ENCODE data around the gene GSG1L2.
"Not testable (repeated sequence)": the region's sequence is repeated elsewhere in the genome, so short reads cannot be mapped to it uniquely, and the experiment has no call there.

The GSG1L2 gene

DNA sequence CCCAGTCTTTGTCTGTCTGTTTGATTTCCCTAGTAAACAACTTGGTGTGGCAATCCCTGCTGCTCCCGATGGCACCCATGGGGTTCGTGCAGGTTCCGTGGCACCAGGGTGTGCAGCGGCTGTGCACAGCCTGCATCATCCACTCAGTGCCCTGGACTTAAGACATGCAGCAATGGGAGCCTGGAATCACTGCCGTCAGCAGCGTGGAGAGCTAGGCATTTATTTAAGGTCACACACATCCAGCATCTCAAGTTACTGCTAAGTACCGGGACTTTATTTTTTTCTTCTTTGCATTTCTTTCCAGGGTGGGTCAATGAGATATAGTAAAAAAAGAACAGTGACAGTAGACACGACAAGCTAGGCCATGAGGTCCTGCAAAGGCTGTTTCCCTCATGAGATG lies 33.3 kb downstream of the GSG1L2 start:
- no peak for DNase-seq

GRCh38 chr17:9784544-9784943 lies 37.3 kb downstream of the GSG1L2 start:
- no peak for DNase-seq

GRCh38 chr17:9783465-9783864 lies 38.4 kb downstream of the GSG1L2 start:
- DNase-seq, result not testable (repeated sequence)

DNA sequence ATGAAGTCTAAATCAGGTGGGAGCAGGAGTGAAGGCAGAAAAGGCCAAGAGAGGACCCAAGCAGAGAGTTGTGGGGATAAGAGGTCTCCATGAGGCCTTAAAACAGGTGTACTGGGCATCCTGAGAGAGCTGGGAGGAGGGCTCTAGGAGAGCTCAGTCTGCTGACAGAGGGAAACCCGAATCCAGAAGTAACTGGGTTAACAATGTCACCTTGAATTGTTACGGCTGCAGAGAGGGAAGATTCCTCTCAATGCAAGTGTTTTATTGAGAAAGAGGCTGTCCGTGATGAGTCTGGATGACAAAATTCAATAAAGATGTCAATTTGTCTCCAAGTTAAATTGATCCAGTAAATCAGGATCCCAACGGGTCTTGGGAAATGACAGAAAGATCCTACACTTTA lies 38.8 kb downstream of the GSG1L2 start:
- no peak for DNase-seq

GRCh38 chr17:9780552-9780951 lies 41.3 kb downstream of the GSG1L2 start:
- DNase-seq, result no peak

GRCh38 chr17:9776911-9777310 lies 45.0 kb downstream of the GSG1L2 start:
- DNase-seq, result no peak

- DNase-seq, result no peak
Measured at GRCh38 chr17:9772658-9773057, 49.2 kb downstream of the GSG1L2 start.

GRCh38 chr17:9771465-9771864 lies 50.4 kb downstream of the GSG1L2 start:
- no peak for DNase-seq

DNA sequence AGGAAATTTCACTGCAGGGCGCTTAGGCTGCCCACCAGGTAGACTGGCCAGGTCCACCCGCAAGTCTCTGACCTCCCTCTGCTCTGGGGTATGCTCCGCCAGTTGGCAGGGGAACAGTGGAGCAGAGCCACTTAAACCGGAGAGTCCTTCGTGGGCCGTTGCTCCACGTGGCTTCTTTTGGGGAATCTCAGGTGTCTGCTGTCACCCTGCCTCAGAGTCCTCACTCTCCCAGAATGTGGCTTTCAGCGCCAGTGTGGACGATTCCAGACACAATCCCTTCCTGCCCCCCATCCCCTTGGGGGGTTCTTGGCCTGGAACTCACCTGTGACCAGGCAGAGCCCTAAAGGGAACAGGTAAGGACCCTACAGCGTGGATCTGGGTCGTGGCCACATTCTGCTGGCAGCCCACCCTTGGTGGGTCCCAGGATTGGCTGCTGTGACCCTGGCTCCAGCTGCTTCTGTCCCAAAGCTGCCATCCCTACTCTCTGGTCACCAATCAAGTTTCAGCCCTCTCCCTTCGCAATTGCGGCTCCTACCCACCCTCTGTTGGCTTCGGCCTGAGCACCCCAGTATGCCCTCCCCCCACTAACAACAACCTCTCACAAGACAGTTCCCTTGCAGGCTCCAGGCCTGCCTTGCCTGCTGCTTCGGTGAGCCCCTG lies 52.7 kb downstream of the GSG1L2 start:
- DNase-seq, result no peak

GRCh38 chr17:9768381-9768934 lies 53.4 kb downstream of the GSG1L2 start:
- no peak for DNase-seq

DNA sequence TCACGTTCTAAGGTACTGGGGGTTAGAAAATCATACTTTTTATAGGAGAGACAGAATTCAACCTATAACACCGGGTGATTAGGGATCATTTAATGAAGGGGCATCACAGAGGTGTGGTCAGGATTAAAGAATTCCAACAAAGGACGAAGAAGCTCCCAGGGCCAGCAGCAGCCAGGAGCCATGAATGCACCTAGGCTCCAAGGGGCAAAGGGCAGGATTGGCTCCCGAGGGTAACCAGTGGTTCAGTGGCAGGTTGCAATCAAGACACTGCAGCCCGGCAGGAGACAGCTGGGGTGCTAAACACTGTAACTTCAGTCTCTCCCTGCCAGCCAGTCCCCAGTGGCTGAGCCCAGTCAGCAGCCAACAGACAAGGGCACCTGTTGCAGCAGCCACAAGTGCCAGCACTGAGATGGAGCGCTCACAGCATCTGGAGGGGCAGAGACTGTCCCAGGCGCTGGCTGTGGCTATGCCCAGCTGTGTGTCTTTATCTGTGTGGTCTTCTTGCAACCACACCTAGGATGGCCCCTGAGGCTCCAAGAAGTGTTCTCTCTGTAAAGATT lies 54.4 kb downstream of the GSG1L2 start:
- no peak for DNase-seq

GRCh38 chr17:9766970-9767369 lies 54.9 kb downstream of the GSG1L2 start:
- no peak for DNase-seq

GRCh38 chr17:9765322-9765721 lies 56.6 kb downstream of the GSG1L2 start:
- DNase-seq, result no peak

DNA sequence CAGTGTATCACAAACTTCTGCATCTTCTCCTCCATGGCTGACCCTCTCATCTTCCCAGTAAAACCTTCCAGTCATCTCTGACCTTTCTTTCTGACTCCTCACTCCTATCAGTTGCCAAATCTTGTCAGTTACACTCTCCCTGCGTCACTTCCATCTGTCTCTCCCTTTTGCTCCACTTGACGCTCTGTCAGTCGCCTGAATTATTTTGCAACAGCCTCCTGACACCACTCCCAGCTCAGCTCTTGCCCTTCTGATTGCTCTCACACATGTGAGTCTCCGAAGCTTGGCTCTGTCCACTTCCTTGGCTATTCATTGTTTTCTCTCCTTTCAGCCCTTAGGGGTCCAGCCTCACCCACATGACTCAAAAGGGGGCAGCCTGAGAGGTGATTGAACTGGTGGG lies 58.2 kb downstream of the GSG1L2 start:
- DNase-seq, result peak; percentile 5

GRCh38 chr17:9760266-9760665 lies 61.6 kb downstream of the GSG1L2 start:
- no peak for DNase-seq

DNA sequence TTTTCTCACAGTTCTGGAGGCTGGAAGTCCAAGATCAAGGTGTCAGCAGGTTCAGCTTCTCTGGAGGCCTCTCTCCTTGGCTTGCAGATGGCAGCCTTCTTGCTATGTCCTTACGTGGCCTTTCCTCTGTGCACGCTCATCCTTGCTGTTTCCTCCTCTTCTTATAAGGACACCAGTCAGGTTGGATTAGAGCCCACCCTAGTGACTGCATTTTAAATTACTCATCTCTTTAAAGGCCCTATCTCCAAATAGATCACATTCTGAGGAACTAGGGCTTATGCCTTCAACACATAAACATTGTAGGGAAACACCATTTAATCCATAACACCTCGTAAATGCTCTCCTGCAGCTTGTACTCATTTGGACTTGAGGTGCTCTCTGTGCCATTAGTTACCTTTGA lies 66.8 kb downstream of the GSG1L2 start:
- no peak for DNase-seq
